Esophagus squamous epithelium (tissue), 5 donors: ENCODE results near the gene PKP3. TPM values are rescaled to one million over a fixed set of nuclear protein-coding genes. Genes with fewer than 3 reads are reported as not detected.

Experiments used
- DNase-seq: peaks from one replicate; lab custom pipeline; 2025; lab: John Stamatoyannopoulos, UW
- H3K27ac ChIP-seq, 4 donors: fragments of 200-600 bp; sonication (generic); one replicate each; pipeline ENCODE4 v1.5.1; 2016 to 2019; ENCODE audit warnings: mild to moderate bottlenecking in 1 of 4
- H3K27me3 ChIP-seq, 4 donors: fragments of 200-600 bp; sonication (generic); 1 replicate in 3 of 4; 2 replicates in 1 of 4; pipeline versions ENCODE4 v1.5.1 to v1.6.0; 2017 to 2021; ENCODE audit warnings: antibody characterized with exemption in 1 of 4
- H3K36me3 ChIP-seq, 3 donors: fragments of 200-600 bp; sonication (generic); one replicate each; pipeline ENCODE4 v1.5.1; 2016 to 2019
- H3K4me1 ChIP-seq, 3 donors: fragments of 200-600 bp; sonication (generic); one replicate each; pipeline ENCODE4 v1.5.1; 2017 to 2019
- H3K4me3 ChIP-seq, 4 donors: fragments of 200-600 bp; sonication (generic); 1 replicate in 3 of 4; 2 replicates in 1 of 4; pipeline ENCODE4 v1.5.1; 2016 to 2019; ENCODE audit warnings: mild to moderate bottlenecking in 2 of 4, moderate library complexity in 1 of 4
- H3K9me3 ChIP-seq, 3 donors: fragments of 200-600 bp; sonication (generic); one replicate each; pipeline ENCODE4 v1.5.1; 2016 to 2019
- POLR2A ChIP-seq, 4 donors: fragments of 450-650 bp; IDR thresholded peaks; one replicate each; pipeline ENCODE4 v1.6.1; 2017; ENCODE audit warnings: antibody characterized with exemption in 4 of 4, mild to moderate bottlenecking in 4 of 4, moderate library complexity in 3 of 4
- WGBS, 2 donors: methylation state at CpG; one replicate each; pipeline ENCODE4 v1.1.5; 2018; 5-methylcytosine and 5-hydroxymethylcytosine counted together
- intact Hi-C: fragments of 100-400 bp; cut with DNase I; formaldehyde crosslinking; loops from one replicate; pipeline ENCODE4 v1.15.0; 2022
- total RNA-seq, 4 donors: library from RNA; depleted of rRNA; stranded (reverse); fragments of >200 nt; gene quantifications; one replicate each; pipeline ENCODE4 v1.1.0, GENCODE V29; 2016
- TF ChIP-seq, protein P1 (sequence below), 6 experiments: fragments of 450-650 bp in 4 of 6; fragments of 200-600 bp in 2 of 6; sonication (generic) in 2 of 6; IDR thresholded peaks; one replicate each; pipeline ENCODE4 v1.5.1; 2016 to 2019; ENCODE audit warnings: antibody characterized with exemption in 6 of 6, mild to moderate bottlenecking in 4 of 6, moderate library complexity in 4 of 6
- donor health status: DM: yes; HTN: yes; CAD: no.

PKP3 gene
- total RNA-seq, 4 donors from 2014 or later, result 314 to 1,016 (median 520) TPM

DNA sequence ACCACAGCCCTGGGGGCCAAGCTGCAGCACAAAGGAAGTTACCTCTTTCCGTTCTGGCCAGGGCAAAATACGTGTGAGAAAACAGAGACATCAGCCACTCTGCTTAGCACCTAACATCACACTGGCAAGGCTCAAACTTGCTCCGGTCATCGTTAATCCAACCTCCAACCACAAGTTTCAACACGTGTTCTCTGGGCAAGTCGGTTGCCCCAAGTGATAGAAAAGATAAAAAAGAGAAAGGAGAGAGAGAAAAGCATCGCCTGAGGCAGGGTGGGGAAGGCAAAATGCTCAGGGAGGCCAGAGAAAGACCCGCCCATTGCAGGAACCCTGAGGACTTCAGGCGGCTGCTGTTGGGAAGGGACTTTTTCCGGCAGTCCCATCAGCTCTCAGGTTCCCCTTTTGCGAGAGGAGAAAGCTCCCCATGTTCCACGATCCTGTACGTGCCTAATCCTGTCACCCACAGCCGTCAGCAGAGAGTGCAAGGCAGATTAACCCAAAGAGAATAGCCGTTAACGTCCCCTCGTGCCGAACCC lies 43.2 kb upstream of the PKP3 start:
- intact Hi-C loops, result no loop called here
- Histone ChIP-seq H3K9me3 (no peaks in the 10 kb centered on the region), H3K36me3 (no peaks in the 10 kb centered on the region), H3K4me3 (no peak overlapping the region), H3K27me3 (peaks cover 0 to 48% (median 0%) of the 10 kb centered on the region in 4 donors), H3K4me1 (peaks cover 16 to 53% (median 32%) of the 10 kb centered on the region in 3 donors), H3K27ac (peak overlapping the region; percentile 14 to 73 (median 64))
- TF ChIP-seq, protein P1, sequence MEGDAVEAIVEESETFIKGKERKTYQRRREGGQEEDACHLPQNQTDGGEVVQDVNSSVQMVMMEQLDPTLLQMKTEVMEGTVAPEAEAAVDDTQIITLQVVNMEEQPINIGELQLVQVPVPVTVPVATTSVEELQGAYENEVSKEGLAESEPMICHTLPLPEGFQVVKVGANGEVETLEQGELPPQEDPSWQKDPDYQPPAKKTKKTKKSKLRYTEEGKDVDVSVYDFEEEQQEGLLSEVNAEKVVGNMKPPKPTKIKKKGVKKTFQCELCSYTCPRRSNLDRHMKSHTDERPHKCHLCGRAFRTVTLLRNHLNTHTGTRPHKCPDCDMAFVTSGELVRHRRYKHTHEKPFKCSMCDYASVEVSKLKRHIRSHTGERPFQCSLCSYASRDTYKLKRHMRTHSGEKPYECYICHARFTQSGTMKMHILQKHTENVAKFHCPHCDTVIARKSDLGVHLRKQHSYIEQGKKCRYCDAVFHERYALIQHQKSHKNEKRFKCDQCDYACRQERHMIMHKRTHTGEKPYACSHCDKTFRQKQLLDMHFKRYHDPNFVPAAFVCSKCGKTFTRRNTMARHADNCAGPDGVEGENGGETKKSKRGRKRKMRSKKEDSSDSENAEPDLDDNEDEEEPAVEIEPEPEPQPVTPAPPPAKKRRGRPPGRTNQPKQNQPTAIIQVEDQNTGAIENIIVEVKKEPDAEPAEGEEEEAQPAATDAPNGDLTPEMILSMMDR (IDR thresholded peaks at IDR 0.05), result no peak
- TF ChIP-seq POLR2A (IDR thresholded peaks at IDR 0.05), result peak in 1 of 4 donors; percentile 16
- no peak for DNase-seq
- 27% methylated on average over 10 to 15 of the region's 18 CpGs for WGBS, 2 donors

DNA sequence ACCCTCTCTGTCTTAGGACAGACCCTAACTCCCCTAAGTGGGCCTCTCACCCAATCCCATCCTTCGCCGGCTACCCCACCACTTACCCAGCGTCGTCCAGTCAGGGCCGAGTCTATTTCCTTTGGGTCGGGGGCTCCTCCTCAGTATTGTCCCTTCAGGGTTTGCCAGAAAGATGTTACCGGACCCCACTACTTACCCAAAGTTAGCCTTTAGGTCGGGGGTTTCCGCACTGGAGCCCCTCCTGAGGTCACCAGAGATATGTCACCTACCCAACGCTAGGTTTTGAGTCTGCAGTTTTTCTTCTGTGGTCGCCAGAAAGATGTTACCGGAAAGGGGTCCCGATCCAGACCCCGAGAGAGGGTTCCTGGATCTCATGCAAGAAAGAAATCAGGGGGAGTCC lies 42.6 kb upstream of the PKP3 start:
- no peaks in the 10 kb centered on the region for H3K36me3 ChIP-seq
- H3K4me3 ChIP-seq, result no peak overlapping the region
- H3K4me1 ChIP-seq, result peaks cover 21 to 57% (median 33%) of the 10 kb centered on the region in 3 donors
- TF ChIP-seq, protein P1 (IDR thresholded peaks at IDR 0.05), result no peak
- TF ChIP-seq POLR2A (IDR thresholded peaks at IDR 0.05), result no peak
- no peak for DNase-seq
- 90 to 95% methylated on average over 7 to 8 of the region's 14 CpGs for WGBS, 2 donors
- H3K27me3 ChIP-seq, result peaks cover 0 to 43% (median 0%) of the 10 kb centered on the region in 4 donors
- intact Hi-C loops, result no loop called here
- no peaks in the 10 kb centered on the region for H3K9me3 ChIP-seq
- peak overlapping the region; percentile 14 to 73 (median 64) for H3K27ac ChIP-seq

DNA sequence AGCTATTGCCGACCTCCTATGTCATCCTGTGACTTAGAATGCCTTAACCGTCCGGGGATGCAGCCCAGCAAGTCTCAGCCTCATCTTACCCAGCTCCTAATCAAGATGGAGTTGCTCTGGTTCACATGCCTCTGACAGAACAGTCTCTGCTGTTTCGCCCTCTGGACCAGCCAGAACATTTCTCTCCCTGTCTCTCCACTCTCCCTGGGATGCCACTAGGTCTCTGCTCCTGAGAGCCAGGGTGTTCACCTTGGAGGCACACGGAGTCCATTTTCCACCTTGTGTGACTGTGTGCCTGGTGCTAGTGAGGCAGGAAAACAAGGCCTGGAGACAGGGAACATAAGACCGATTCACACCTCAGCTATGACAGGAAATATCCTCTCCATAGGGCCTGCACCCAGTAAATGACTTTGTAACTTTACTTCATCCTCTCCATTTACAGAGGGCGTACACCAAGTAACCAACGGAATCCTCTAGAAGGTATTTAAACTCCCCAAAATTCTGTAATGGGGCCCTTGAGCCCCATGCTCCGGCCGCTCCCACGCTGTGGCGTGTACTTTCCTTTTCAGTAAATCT lies 41.5 kb upstream of the PKP3 start:
- WGBS, 2 donors, result 77 to 89% methylated on average over 12 of the region's 12 CpGs
- Histone ChIP-seq H3K27ac (peak overlapping the region; percentile 89 to 98 (median 92)), H3K4me1 (peaks cover 21 to 57% (median 33%) of the 10 kb centered on the region in 3 donors), H3K4me3 (no peak overlapping the region), H3K27me3 (peaks cover 0 to 31% (median 0%) of the 10 kb centered on the region in 4 donors), H3K9me3 (no peaks in the 10 kb centered on the region), H3K36me3 (no peaks in the 10 kb centered on the region)
- no peak for DNase-seq
- intact Hi-C loops, result no loop called here
- TF ChIP-seq POLR2A (IDR thresholded peaks at IDR 0.05), result no peak
- TF ChIP-seq, protein P1 (IDR thresholded peaks at IDR 0.05), result no peak

DNA sequence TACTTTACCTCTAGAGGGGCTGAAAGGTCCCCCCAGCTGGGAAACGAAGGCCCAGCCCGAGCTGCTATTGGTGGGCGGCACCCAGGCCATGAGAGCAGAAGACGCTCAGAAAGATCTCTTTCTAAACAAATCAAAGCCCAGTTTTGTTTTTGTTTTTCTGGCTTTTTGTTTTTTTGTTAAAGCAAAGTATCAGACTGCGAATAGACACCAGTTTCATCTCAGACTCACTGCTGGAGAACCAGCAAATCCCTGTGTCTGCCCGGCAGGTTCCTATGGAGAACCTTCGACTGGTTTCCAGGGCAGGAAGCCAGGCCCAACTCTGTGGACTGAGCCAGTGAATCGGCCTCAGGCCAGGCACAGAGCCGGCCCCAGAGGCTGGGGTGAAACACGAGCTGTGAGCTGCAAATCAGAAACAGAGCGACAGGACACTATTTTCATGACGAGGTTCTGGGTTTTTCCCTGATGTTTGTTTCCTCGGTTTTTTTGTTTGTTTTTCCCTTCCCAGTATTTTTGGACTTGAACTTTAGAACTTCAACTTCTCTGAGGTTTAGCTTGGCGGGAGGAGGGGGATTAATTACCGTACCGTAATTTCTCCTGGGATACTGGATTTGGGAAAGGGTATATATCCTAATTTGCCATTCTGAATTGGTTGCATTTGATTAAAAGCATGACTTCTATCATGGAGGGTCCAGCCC lies 40.7 kb upstream of the PKP3 start:
- no peaks in the 10 kb centered on the region for H3K9me3 ChIP-seq
- intact Hi-C loops, result no loop called here
- H3K4me1 ChIP-seq, result peaks cover 21 to 62% (median 37%) of the 10 kb centered on the region in 3 donors
- H3K4me3 ChIP-seq, result no peak overlapping the region
- no peak for DNase-seq
- no peaks in the 10 kb centered on the region for H3K36me3 ChIP-seq
- H3K27me3 ChIP-seq, result peaks cover 0 to 30% (median 0%) of the 10 kb centered on the region in 4 donors
- H3K27ac ChIP-seq, result peak overlapping the region; percentile 89 to 98 (median 92)
- TF ChIP-seq, protein P1 (IDR thresholded peaks at IDR 0.05), result no peak
- no peak for TF ChIP-seq POLR2A (IDR thresholded peaks at IDR 0.05)
- WGBS, 2 donors, result 16 to 21% methylated on average over 16 of the region's 16 CpGs
